ENCODE measurements around the gene FARP1.

The FARP1 gene

GRCh38 chr13:98147521-98147920 is 4.6 kb downstream of the FARP1 start:
- TF ChIP-seq REST (IDR thresholded peaks at IDR 0.05; ENCODE audit: insufficient read depth in 1 of 2, low read depth in 2 of 2, low read length in 2 of 2): no peak
- TF ChIP-seq SIN3A (IDR thresholded peaks at IDR 0.05; ENCODE audit: borderline replicate concordance, insufficient read depth, low read length): no peak
- no peak for TF ChIP-seq FOXP2 (optimal IDR thresholded peaks at IDR 0.05; ENCODE audit: borderline replicate concordance, extremely low read depth, extremely low read length, insufficient read depth)
- no peak for TF ChIP-seq TAF1 (IDR thresholded peaks at IDR 0.05; ENCODE audit: borderline replicate concordance, insufficient read depth, low read length)
- no peak for TF ChIP-seq POLR2AphosphoS5 (IDR thresholded peaks at IDR 0.05; ENCODE audit: low read depth, low read length)

- TF ChIP-seq POLR2AphosphoS5 (IDR thresholded peaks at IDR 0.05; ENCODE audit: low read depth, low read length) (no peak), TAF1 (IDR thresholded peaks at IDR 0.05; ENCODE audit: borderline replicate concordance, insufficient read depth, low read length) (no peak), REST (IDR thresholded peaks at IDR 0.05; ENCODE audit: insufficient read depth in 1 of 2, low read depth in 2 of 2, low read length in 2 of 2) (no peak), SIN3A (IDR thresholded peaks at IDR 0.05; ENCODE audit: borderline replicate concordance, insufficient read depth, low read length) (no peak), FOXP2 (optimal IDR thresholded peaks at IDR 0.05; ENCODE audit: borderline replicate concordance, extremely low read depth, extremely low read length, insufficient read depth) (no peak)
Observed at GRCh38 chr13:98150832-98151479, 8.1 kb downstream of the FARP1 start.

- TF ChIP-seq REST (IDR thresholded peaks at IDR 0.05; ENCODE audit: insufficient read depth in 1 of 2, low read depth in 2 of 2, low read length in 2 of 2) (no peak), TAF1 (IDR thresholded peaks at IDR 0.05; ENCODE audit: borderline replicate concordance, insufficient read depth, low read length) (no peak), SIN3A (IDR thresholded peaks at IDR 0.05; ENCODE audit: borderline replicate concordance, insufficient read depth, low read length) (no peak), POLR2AphosphoS5 (IDR thresholded peaks at IDR 0.05; ENCODE audit: low read depth, low read length) (no peak), FOXP2 (optimal IDR thresholded peaks at IDR 0.05; ENCODE audit: borderline replicate concordance, extremely low read depth, extremely low read length, insufficient read depth) (no peak)
Observed at GRCh38 chr13:98155475-98156109, 12.7 kb downstream of the FARP1 start.

GRCh38 chr13:98156259-98156658 is 13.4 kb downstream of the FARP1 start:
- TF ChIP-seq REST (IDR thresholded peaks at IDR 0.05; ENCODE audit: insufficient read depth in 1 of 2, low read depth in 2 of 2, low read length in 2 of 2) (no peak), SIN3A (IDR thresholded peaks at IDR 0.05; ENCODE audit: borderline replicate concordance, insufficient read depth, low read length) (no peak), FOXP2 (optimal IDR thresholded peaks at IDR 0.05; ENCODE audit: borderline replicate concordance, extremely low read depth, extremely low read length, insufficient read depth) (no peak), POLR2AphosphoS5 (IDR thresholded peaks at IDR 0.05; ENCODE audit: low read depth, low read length) (no peak), TAF1 (IDR thresholded peaks at IDR 0.05; ENCODE audit: borderline replicate concordance, insufficient read depth, low read length) (no peak)

Data from PFSK-1 (cell line).